Stimulated activated CD4-positive, alpha-beta T cell treated with anti-CD3 and anti-CD28 coated beads, Interleukin-15, amount 100 ng/mL, for 24 hours (primary cell): Measurements from ENCODE around the gene RASSF5.
"Not testable (repeated sequence)": the region's sequence is repeated elsewhere in the genome, so short reads cannot be mapped to it uniquely, and the experiment has no call there.

Experiments used
- DNase-seq: peaks from one replicate; pipeline ENCODE4 v3.0.0-alpha.2; 2020

Gene RASSF5

GRCh38 chr1:206477110-206477509, 30.2 kb upstream of the RASSF5 start:
- no peak for DNase-seq

- no peak for DNase-seq
These were observed 29.6 kb upstream of the RASSF5 start for GRCh38 chr1:206477581-206478380.

- no peak for DNase-seq
These were observed 28.6 kb upstream of the RASSF5 start for GRCh38 chr1:206478746-206479145.

- DNase-seq, result peak; percentile 81
These were observed 27.9 kb upstream of the RASSF5 start for GRCh38 chr1:206479183-206480125.

- no peak for DNase-seq
These were observed 27.1 kb upstream of the RASSF5 start for GRCh38 chr1:206480211-206480610.

- no peak for DNase-seq
These were observed 24.7 kb upstream of the RASSF5 start for GRCh38 chr1:206482611-206483010.

GRCh38 chr1:206483864-206484263, 23.5 kb upstream of the RASSF5 start:
- not testable (repeated sequence) for DNase-seq

GRCh38 chr1:206484901-206485300, 22.4 kb upstream of the RASSF5 start:
- no peak for DNase-seq

- DNase-seq, result no peak
These were observed 20.1 kb upstream of the RASSF5 start for GRCh38 chr1:206486995-206487788.

GRCh38 chr1:206487970-206488369, 19.4 kb upstream of the RASSF5 start:
- DNase-seq, result no peak

- no peak for DNase-seq
These were observed 18.9 kb upstream of the RASSF5 start for GRCh38 chr1:206488466-206488865.

- DNase-seq, result peak; percentile 86
These were observed 17.2 kb upstream of the RASSF5 start for GRCh38 chr1:206489980-206490770.

- DNase-seq, result no peak
These were observed 16.4 kb upstream of the RASSF5 start for GRCh38 chr1:206490771-206491405.

GRCh38 chr1:206491616-206492015, 15.7 kb upstream of the RASSF5 start:
- no peak for DNase-seq

- DNase-seq, result no peak
These were observed 14.7 kb upstream of the RASSF5 start for GRCh38 chr1:206492589-206492988.

GRCh38 chr1:206493279-206493678, 14.1 kb upstream of the RASSF5 start:
- no peak for DNase-seq

- DNase-seq, result no peak
These were observed 12.3 kb upstream of the RASSF5 start for GRCh38 chr1:206495011-206495461.

GRCh38 chr1:206495493-206496046, 11.8 kb upstream of the RASSF5 start:
- no peak for DNase-seq

- DNase-seq, result no peak
These were observed 11.1 kb upstream of the RASSF5 start for GRCh38 chr1:206496131-206496793.

- DNase-seq, result no peak
These were observed 10.0 kb upstream of the RASSF5 start for GRCh38 chr1:206497363-206497762.

GRCh38 chr1:206497774-206498173, 9.6 kb upstream of the RASSF5 start:
- no peak for DNase-seq
